ENCODE data around the gene KLRG1.

DNA sequence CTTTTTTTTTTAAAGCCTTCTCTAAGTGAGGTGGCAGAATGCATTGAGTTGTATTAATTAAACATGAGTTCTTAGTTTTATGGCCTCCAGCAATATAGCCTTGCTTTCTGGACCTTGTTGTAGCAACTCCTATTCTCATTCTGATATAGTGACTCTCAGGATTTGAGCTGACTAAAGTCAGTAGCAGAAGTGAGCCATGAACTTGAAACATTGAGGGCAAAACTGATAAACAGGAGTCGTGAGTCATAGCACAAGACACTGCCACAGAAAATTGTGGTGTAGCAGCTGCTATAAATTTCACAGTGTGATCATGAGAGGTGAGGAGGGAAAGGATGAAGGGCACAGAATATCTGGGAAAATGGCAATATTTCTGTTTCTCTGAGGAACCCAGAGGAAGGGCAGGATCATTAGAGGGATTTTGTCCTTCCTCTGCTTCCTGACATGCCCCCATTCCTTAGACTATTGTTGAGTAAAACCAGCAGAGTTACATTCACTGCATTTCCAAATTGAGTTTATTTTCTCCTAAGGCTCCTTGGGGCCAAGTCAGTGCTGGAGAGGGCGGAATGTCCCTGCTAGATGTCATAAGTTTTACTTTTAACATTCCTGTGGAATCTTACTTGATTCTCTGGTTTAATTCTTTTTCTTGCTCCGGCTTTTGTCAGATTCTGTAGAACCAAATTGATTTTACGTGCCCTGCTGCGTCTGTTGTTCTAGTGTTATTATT, 7.5 kb downstream of the KLRG1 start:
- TF ChIP-seq, protein P1, sequence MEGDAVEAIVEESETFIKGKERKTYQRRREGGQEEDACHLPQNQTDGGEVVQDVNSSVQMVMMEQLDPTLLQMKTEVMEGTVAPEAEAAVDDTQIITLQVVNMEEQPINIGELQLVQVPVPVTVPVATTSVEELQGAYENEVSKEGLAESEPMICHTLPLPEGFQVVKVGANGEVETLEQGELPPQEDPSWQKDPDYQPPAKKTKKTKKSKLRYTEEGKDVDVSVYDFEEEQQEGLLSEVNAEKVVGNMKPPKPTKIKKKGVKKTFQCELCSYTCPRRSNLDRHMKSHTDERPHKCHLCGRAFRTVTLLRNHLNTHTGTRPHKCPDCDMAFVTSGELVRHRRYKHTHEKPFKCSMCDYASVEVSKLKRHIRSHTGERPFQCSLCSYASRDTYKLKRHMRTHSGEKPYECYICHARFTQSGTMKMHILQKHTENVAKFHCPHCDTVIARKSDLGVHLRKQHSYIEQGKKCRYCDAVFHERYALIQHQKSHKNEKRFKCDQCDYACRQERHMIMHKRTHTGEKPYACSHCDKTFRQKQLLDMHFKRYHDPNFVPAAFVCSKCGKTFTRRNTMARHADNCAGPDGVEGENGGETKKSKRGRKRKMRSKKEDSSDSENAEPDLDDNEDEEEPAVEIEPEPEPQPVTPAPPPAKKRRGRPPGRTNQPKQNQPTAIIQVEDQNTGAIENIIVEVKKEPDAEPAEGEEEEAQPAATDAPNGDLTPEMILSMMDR (IDR thresholded peaks at IDR 0.05 in 4 of 5, conservative IDR thresholded peaks at IDR 0.05 in 1 of 5): no peak
- TF ChIP-seq POLR2A (IDR thresholded peaks at IDR 0.05): no peak

Data from gastrocnemius medialis (tissue), 4 donors.